ENCODE data around the gene NUP133.
"Not testable (repeated sequence)": the region's sequence is repeated elsewhere in the genome, so short reads cannot be mapped to it uniquely, and the experiment has no call there.

NUP133 gene

GRCh38 chr1:229411434-229412055, 96.6 kb downstream of the NUP133 start:
- peak in 1 of 2 experiments; percentile 14 for DNase-seq

DNA sequence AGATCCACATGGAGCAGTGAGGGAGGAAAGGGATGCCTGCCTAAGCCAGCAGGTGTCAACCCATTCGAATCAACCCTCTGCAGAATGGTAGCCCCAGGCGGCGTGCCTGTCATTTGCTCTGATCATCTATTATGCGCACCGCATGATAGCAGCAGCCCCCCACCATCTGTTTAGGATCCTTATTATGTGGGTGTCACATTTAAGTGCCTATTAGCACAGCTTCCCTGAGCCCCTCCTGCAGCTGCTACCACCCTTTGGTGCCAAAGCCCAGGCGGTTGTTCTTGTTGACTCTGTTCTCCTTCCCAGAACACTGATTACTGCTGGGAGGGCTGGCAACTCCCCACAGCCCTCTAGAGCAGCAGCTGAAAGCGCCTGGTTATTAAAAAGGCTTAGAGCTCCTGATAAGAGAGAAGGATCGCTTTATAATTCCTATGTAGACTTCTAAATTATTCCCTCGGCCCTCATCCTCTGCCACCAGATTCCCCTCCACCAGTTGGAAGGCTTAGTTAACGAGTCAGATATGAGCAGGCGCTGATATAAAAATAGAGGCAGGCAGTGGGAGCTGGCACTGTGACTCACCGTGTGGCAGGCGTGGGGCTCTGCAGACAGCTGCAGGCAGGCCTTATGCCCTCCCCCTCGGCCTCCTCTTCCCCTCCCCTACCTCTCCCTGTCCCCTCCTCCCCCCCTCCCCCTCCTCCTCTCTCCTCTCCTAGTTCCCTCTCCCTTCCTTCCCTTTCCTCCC, 97.3 kb downstream of the NUP133 start:
- peak; percentile 96 to 98 for DNase-seq

- DNase-seq: peak in 1 of 2 experiments; percentile 27
Measured at GRCh38 chr1:229410370-229410691, 97.8 kb downstream of the NUP133 start.

- DNase-seq: peak in 1 of 2 experiments; percentile 32
Measured at GRCh38 chr1:229409616-229410369, 98.3 kb downstream of the NUP133 start.

- peak; percentile 49 to 76 for DNase-seq
Measured at GRCh38 chr1:229408458-229409037, 99.6 kb downstream of the NUP133 start.

DNA sequence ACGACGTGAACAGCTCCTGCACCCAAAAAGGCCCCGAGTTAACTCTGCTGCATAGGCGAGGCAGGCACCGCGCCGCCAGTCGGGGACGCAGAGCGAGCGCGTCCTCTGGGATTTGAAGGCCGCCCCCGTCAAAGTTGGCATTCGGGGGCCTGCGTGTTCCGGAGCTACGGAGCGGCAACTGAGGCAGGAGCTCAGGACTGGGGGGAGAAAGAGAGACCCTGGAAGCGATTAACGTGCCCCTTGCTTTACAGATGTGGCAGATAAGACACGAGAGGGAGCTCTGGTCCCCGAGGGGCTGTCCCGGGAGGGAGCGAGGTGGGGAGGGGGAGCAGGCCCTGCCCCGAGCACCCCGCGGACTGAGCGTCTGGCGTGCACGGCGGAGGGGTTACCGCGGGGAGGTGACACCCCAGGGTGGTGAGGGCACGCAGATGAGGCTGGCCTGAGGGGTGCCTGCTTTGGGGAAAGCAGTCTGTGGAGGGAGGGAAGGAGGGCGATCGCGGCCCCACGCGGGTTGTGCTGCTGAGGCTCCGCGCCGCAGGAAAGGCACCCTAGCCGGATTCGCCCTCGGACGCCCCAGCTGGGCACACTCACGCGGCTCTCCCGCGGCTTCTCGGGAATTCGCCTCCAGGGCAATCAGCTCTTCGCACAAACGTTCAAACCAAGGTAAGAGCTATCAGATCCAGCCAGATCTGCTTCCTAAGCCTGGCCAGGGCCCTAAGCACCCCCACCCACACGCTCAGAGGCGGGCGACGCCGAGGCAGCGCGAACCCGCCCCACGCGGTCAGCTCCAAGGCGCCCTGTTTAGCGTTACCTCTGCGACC, 100.7 kb downstream of the NUP133 start:
- no peak for DNase-seq

- DNase-seq: no peak
Measured at GRCh38 chr1:229406798-229407197, 101.3 kb downstream of the NUP133 start.

DNA sequence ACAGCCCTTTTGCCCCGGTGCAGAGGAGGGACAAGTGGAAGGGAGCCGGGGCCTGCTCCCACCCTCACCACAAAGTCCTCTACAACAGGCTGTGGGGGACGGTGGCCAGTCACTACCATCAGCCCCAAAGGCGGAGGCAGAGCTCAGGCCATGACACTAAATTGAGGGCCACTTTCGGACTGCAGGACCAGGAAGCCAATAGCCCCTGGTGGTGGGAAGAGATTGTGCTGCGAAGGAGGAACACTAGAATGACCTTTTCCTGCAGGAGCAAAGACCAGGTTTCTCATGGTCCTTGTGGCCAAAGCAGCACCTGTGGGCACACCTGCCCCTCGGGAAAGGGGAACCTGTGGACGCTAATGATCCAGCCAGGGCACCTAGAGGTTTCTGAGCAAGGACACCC, 104.6 kb downstream of the NUP133 start:
- DNase-seq: no peak

GRCh38 chr1:229402993-229403392, 105.1 kb downstream of the NUP133 start:
- DNase-seq: no peak

GRCh38 chr1:229402329-229402728, 105.8 kb downstream of the NUP133 start:
- DNase-seq: not testable (repeated sequence)

DNA sequence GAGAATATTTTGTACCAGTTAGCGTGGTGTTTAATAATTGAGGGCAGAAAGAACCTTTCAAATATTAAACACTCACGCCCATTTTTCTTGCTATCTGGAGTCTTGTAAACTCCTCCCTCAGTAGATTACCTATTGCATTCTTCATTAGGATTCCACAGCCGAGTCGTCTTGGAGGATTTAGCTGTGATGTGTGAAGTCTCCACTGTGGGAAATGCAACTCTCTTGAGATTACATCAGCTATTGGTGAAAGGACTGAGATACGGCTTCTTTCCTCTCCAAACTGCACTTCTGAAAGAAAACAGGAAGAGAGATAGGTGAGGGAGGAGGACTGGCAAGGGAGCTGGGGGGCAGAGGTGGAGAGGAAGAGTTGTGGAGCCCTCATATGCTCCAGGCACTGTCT, 110.4 kb downstream of the NUP133 start:
- DNase-seq: no peak

- DNase-seq: no peak
Measured at GRCh38 chr1:229396585-229397206, 111.4 kb downstream of the NUP133 start.

- not testable (repeated sequence) for DNase-seq
Measured at GRCh38 chr1:229394517-229394916, 113.6 kb downstream of the NUP133 start.

DNA sequence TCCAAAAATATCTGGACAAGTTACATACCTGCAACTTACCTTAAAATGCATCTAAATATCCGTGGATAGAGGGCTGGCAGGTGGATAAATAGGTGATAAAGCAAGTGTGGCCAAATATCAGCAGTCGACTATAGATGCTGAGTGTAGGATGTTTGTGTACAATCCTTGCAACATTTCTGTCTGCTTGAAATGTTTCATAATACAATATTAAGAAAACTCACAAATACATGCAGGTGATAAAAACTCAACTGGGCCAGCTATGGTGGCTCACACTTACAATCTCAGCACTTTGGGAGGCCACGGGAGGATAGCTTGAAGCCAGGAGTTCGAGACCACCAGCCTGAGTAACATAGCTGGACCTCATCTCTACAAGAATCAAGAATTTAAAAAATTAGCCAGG, 115.2 kb downstream of the NUP133 start:
- no peak for DNase-seq
